ENCODE measurements around the gene ADAMTS9.

ADAMTS9 gene

DNA sequence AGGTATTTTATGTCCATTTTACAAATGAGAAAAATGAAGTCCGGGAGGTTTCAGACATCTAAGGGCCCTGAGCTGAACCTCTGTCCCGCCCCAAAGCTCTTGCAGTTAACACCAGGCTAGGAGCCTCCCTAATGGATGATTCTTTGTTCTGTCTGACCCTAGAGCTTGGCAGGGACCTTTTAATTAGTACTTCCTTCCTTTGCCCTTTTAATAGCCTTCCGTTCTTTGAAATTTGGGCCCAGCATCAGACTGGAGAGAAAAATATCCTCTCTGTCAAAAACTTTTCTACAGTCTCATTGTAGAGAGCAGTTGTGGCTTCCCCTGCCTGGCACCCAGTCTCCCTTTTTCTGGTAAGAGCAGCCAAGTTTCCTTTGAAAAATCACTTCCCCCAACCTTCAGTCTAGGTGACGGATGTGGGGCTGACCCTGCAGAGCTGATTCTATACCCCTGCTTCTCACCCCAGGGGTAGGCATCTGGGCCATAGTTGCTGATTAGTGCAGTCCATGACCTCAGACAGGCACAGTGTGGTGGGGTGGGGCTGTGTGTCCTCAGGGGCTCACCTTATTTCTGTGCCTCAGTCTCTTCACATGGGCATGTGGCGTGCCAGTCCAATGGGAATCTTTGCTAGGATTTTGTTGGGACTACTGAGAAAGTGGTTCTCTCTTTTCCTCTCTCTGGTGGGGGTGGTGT is 220.4 kb downstream of the ADAMTS9 start:
- no peak overlapping the region for H3K27ac ChIP-seq (ENCODE audit: low read length)

More for the DNA sequence above, 220.4 kb downstream of the ADAMTS9 start:
- Histone ChIP-seq H3K4me1 (ENCODE audit: control insufficient read depth, low read depth, low read length) (peaks cover 4% of the 10 kb centered on the region), H3K4me3 (ENCODE audit: low read length) (no peak overlapping the region), H3K9ac (ENCODE audit: low read length) (no peak overlapping the region), H3K9me3 (ENCODE audit: control insufficient read depth, low read depth, low read length) (no peaks in the 10 kb centered on the region), H3K27me3 (ENCODE audit: control insufficient read depth, insufficient read depth, low read length) (no peaks in the 10 kb centered on the region), H3K36me3 (ENCODE audit: control insufficient read depth, low read depth, low read length) (no peaks in the 10 kb centered on the region)

All from iPS-18a (cell line).